ENCODE measurements around the gene TMEM132E.

TMEM132E gene

GRCh38 chr17:34667656-34668055 lies 88.3 kb downstream of the TMEM132E start:
- no peak for DNase-seq

- no peak for DNase-seq
Measured at GRCh38 chr17:34668206-34668605, 88.8 kb downstream of the TMEM132E start.

DNA sequence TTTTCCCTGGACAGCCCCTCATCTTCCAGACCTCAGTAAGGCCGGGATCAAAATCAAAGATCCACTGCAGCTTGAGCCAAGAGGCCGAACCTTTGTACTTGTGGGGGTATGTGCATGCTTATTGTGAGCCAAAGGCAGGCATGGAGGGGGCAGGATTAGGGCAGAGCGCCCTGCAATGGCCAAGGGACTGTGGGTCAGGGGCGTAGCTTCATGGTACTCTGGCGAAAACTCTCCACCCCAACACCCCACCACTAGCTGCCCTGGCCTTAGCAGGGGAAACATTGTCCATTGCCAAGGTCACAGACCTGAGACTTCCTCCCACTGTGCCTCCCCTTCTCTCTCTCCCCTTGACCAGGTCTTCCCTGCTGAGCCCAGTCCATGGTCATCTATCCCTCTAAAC lies 90.1 kb downstream of the TMEM132E start:
- DNase-seq: no peak

GRCh38 chr17:34670618-34671017 lies 91.2 kb downstream of the TMEM132E start:
- DNase-seq: no peak

DNA sequence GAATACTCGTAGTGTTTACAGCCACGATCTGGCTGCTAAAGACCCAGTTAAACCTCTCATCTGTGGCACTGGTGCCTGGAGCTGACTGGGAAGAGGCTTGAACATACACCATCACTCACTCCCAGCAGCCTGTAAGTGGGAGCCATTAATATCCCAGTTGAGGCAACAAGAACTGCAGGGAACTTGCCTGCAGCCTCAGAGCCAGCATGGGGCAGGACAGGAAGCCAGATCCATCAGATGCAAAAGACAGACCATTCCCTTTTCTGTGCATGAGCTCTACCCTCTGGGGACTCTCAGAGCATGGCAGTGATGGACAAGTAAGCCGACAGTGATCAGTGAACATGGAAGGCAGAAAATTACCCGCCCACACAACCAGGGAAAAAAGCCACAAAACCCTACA lies 91.8 kb downstream of the TMEM132E start:
- DNase-seq: no peak

- no peak for DNase-seq
Measured at GRCh38 chr17:34672176-34672785, 92.9 kb downstream of the TMEM132E start.

- DNase-seq: no peak
Measured at GRCh38 chr17:34673516-34673915, 94.1 kb downstream of the TMEM132E start.

GRCh38 chr17:34673995-34674890 lies 94.9 kb downstream of the TMEM132E start:
- no peak for DNase-seq

GRCh38 chr17:34675143-34675542 lies 95.8 kb downstream of the TMEM132E start:
- DNase-seq: no peak

DNA sequence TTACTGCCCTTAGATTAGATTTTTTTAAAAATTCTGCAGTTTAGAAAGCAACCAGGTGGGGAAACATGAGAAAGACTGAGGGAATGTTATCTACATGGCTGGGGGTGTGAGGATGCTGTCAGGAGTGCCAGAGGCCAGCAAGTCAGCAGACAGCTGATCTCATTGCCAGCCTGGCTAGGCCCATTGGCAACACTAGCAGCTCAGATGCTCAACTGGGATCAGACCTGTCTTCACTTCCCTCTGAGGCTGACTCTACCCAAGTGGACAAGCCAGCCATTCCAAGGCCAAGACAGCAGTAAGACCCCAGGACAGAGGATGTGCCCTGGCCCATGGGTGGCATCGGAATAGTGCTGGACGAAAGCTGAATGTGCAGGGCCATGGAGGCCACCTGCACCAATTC lies 96.2 kb downstream of the TMEM132E start:
- DNase-seq: no peak

DNA sequence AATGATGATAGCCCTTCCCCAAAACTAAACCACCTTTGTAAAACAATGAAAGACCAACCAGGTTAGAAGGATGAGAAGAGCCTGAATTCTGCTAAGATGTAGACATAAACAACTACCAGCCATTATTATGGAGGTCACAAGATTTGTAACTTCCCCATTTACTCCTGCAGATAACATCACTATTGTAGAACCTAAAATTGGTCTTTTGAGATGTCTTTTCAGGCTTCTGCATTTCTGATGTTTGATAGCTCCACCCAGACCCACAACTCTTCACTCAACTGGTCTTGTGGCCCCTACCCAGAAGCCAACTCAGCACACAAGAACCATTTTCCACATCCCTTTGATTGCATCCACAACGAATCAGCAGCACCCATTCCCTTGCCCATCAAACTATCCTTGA lies 100.8 kb downstream of the TMEM132E start:
- DNase-seq: no peak

- no peak for DNase-seq
Measured at GRCh38 chr17:34682305-34682704, 102.9 kb downstream of the TMEM132E start.

DNA sequence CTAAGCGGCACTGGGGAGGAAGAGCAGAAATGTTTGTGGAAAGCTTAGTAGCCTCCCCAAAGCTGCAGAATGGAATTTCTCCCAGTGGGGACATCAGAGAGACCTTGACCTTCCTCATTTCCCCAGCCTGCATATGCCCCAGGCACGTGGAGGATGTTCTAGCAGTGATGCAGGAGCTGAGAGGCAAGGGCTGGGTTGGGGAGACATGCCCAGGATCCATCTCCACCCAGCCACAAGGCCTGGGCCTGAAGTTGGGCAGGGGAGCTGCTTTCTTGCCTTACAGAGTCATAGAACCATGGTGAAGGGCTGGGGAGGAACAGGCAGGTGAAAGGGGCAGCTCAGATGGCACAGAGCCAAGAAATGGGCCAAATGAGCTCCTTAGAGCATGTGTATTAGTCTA lies 104.0 kb downstream of the TMEM132E start:
- DNase-seq: no peak

Measured in right forelimb (tissue), 1 donor.